Hepatocyte (in vitro differentiated cells): Measurements from ENCODE around the gene IRX3.

Source experiments
- CTCF ChIP-seq: fragments of 200-600 bp; sonication (generic); IDR thresholded peaks from 2 replicates; pipeline ENCODE4 v1.5.1; 2016; ENCODE audit warnings: antibody characterized with exemption, mild to moderate bottlenecking; ENCODE audit not compliant: poor library complexity
- EZH2 ChIP-seq: fragments of 200-600 bp; sonication (generic); IDR thresholded peaks from 2 replicates; pipeline ENCODE4 v1.6.1; 2016; ENCODE audit warnings: antibody characterized with exemption, mild to moderate bottlenecking, borderline replicate concordance

GRCh38 chr16:54275956-54276355, 10.6 kb downstream of the IRX3 start:
- no peak for TF ChIP-seq CTCF
- no peak for TF ChIP-seq EZH2
